H9 (cell line): ENCODE results near the gene RNF141. TPM values are rescaled to one million over a fixed set of nuclear protein-coding genes. Genes with fewer than 3 reads are reported as not detected.
A peak's percentile ranks its signal among the peaks of the same experiment; 100 is the strongest.

ENCODE experiments used
- DNase-seq: peaks from one replicate; pipeline ENCODE4 v3.0.0-alpha.2; 2017
- H2AFZ ChIP-seq: one replicate; pipeline ENCODE4 v1.6.1; 2013; ENCODE audit warnings: mild to moderate bottlenecking, low read length, control low read depth, moderate library complexity
- H2AK5ac ChIP-seq: 2 replicates; pipeline ENCODE4 v1.6.1; 2013; ENCODE audit warnings: low read length, control low read depth, mixed read lengths; ENCODE audit not compliant: insufficient read length
- H2BK120ac ChIP-seq: one replicate; pipeline ENCODE4 v1.6.1; 2013; ENCODE audit warnings: low read depth, mild to moderate bottlenecking, low read length, control low read depth, inconsistent platforms; ENCODE audit not compliant: poor library complexity, severe bottlenecking
- H2BK12ac ChIP-seq: 2 replicates; pipeline ENCODE4 v1.6.1; 2013; ENCODE audit warnings: low read length, control low read depth, mixed read lengths, low read depth; ENCODE audit not compliant: insufficient read length
- H2BK15ac ChIP-seq: 2 replicates; pipeline ENCODE4 v1.6.1; 2013; ENCODE audit warnings: low read depth, low read length, control low read depth
- H2BK20ac ChIP-seq: one replicate; pipeline ENCODE4 v1.6.1; 2013; ENCODE audit warnings: low read depth, mild to moderate bottlenecking, low read length, control low read depth, inconsistent platforms; ENCODE audit not compliant: poor library complexity, severe bottlenecking
- H2BK5ac ChIP-seq: 2 replicates; pipeline ENCODE4 v1.6.1; 2013; ENCODE audit warnings: low read length, control low read depth, mixed read lengths; ENCODE audit not compliant: insufficient read length
- H3K14ac ChIP-seq: 2 replicates; pipeline ENCODE4 v1.6.1; 2013; ENCODE audit warnings: low read length, control low read depth; ENCODE audit not compliant: insufficient read depth
- H3K18ac ChIP-seq: 2 replicates; pipeline ENCODE4 v1.6.1; 2013; ENCODE audit warnings: low read depth, mild to moderate bottlenecking, mixed read lengths, low read length, control low read depth; ENCODE audit not compliant: insufficient read length
- H3K23ac ChIP-seq: 2 replicates; pipeline ENCODE4 v1.6.1; 2013; ENCODE audit warnings: low read length, control low read depth, mixed read lengths, low read depth; ENCODE audit not compliant: insufficient read length
- H3K23me2 ChIP-seq: 2 replicates; pipeline ENCODE4 v1.6.1; 2013; ENCODE audit warnings: low read depth, mild to moderate bottlenecking, mixed read lengths, low read length, control low read depth; ENCODE audit not compliant: insufficient read length, poor library complexity, severe bottlenecking
- H3K27ac ChIP-seq: 2 replicates; pipeline ENCODE4 v1.5.1; 2013; ENCODE audit warnings: low read length, control low read depth, mixed read lengths, low read depth; ENCODE audit not compliant: insufficient read length
- H3K27me3 ChIP-seq: 2 replicates; pipeline ENCODE4 v1.6.1; 2013; ENCODE audit warnings: low read length, control low read depth, inconsistent platforms; ENCODE audit not compliant: insufficient read depth
- H3K4ac ChIP-seq: 2 replicates; pipeline ENCODE4 v1.6.1; 2013; ENCODE audit warnings: low read depth, mild to moderate bottlenecking, control low read depth, inconsistent platforms, low read length, moderate library complexity
- H3K4me1 ChIP-seq: 2 replicates; pipeline ENCODE4 v1.6.1; 2013; ENCODE audit warnings: low read length, control low read depth, inconsistent platforms; ENCODE audit not compliant: insufficient read depth
- H3K4me2 ChIP-seq: 2 replicates; pipeline ENCODE4 v1.6.1; 2013; ENCODE audit warnings: low read length, control low read depth, mixed read lengths; ENCODE audit not compliant: insufficient read length, insufficient read depth
- H3K56ac ChIP-seq: 2 replicates; pipeline ENCODE4 v1.6.1; 2013; ENCODE audit warnings: low read depth, mild to moderate bottlenecking, mixed read lengths, low read length, control low read depth; ENCODE audit not compliant: insufficient read length
- H3K79me1 ChIP-seq: 2 replicates; pipeline ENCODE4 v1.6.1; 2013; ENCODE audit warnings: low read depth, mild to moderate bottlenecking, moderate library complexity, low read length, control low read depth, inconsistent platforms; ENCODE audit not compliant: insufficient read depth, poor library complexity, severe bottlenecking
- H3K79me2 ChIP-seq: 2 replicates; pipeline ENCODE4 v1.6.1; 2013; ENCODE audit warnings: low read length, control low read depth, inconsistent platforms; ENCODE audit not compliant: insufficient read depth
- H3K9ac ChIP-seq: 2 replicates; pipeline ENCODE4 v1.6.1; 2013; ENCODE audit warnings: low read length, control low read depth, mixed read lengths; ENCODE audit not compliant: insufficient read length; ENCODE audit errors: extremely low read depth
- H3K9me3 ChIP-seq: one replicate; pipeline ENCODE4 v1.6.1; 2013; ENCODE audit warnings: low read depth, low read length, inconsistent platforms; ENCODE audit not compliant: control insufficient read depth
- H3T11ph ChIP-seq: one replicate; pipeline ENCODE4 v1.6.1; 2013; ENCODE audit warnings: mild to moderate bottlenecking, low read length, control low read depth, inconsistent platforms
- H4K20me1 ChIP-seq: one replicate; pipeline ENCODE4 v1.6.1; 2013; ENCODE audit not compliant: control insufficient read depth, insufficient read length, insufficient read depth
- H4K5ac ChIP-seq: 2 replicates; pipeline ENCODE4 v1.6.1; 2013; ENCODE audit warnings: low read depth, mild to moderate bottlenecking, mixed read lengths, low read length, control low read depth; ENCODE audit not compliant: insufficient read length
- H4K8ac ChIP-seq: replicated peaks from 2 replicates; pipeline ENCODE4 v1.6.1; 2013; ENCODE audit warnings: low read length, control low read depth, mixed read lengths, low read depth; ENCODE audit not compliant: insufficient read length
- H4K91ac ChIP-seq: 2 replicates; pipeline ENCODE4 v1.6.1; 2013; ENCODE audit warnings: low read depth, mild to moderate bottlenecking, moderate library complexity, mixed read lengths, low read length, control low read depth; ENCODE audit not compliant: insufficient read length
- H3K27ac Mint-ChIP-seq, 3 experiments: 2 replicates in 2 of 3; 3 replicates in 1 of 3; pipeline ENCODE4 v1.8.0; 2020 to 2021; ENCODE audit warnings: mixed read lengths in 3 of 3, mild to moderate bottlenecking in 1 of 3, moderate library complexity in 1 of 3
- H3K27me3 Mint-ChIP-seq: 2 replicates; pipeline ENCODE4 v1.8.0; 2021; ENCODE audit warnings: low read depth, mild to moderate bottlenecking, moderate library complexity, mixed read lengths
- H3K36me3 Mint-ChIP-seq, 3 experiments: 2 replicates in 2 of 3; 3 replicates in 1 of 3; pipeline ENCODE4 v1.8.0; 2020 to 2021; ENCODE audit warnings: low read depth in 3 of 3, mixed read lengths in 3 of 3; ENCODE audit not compliant: insufficient read depth in 1 of 3
- H3K4me1 Mint-ChIP-seq, 2 experiments: 2 replicates each; pipeline ENCODE4 v1.8.0; 2020; ENCODE audit warnings: mixed read lengths in 2 of 2
- H3K4me3 Mint-ChIP-seq, 2 experiments: 2 replicates in 1 of 2; 3 replicates in 1 of 2; pipeline ENCODE4 v1.8.0; 2020 to 2021; ENCODE audit warnings: mild to moderate bottlenecking in 2 of 2, mixed read lengths in 2 of 2, moderate library complexity in 1 of 2
- H3K9me3 Mint-ChIP-seq, 2 experiments: 2 replicates in 1 of 2; 3 replicates in 1 of 2; pipeline ENCODE4 v1.8.0; 2020; ENCODE audit warnings: mild to moderate bottlenecking in 2 of 2, mixed read lengths in 2 of 2, moderate library complexity in 1 of 2
- CTCF ChIP-seq: fragments of 200-600 bp; sonication (generic); conservative IDR thresholded peaks from 3 replicates; pipeline ENCODE4 v1.8.0; 2021; ENCODE audit warnings: antibody characterized with exemption, mild to moderate bottlenecking
- WGBS: extraction: QIAGEN DNeasy Blood & Tissue Kit; methylation state at CpG from one replicate; pipeline ENCODE4 v1.1.7; 2013; ENCODE audit warnings: missing lambda C conversion rate, low lambda C conversion rate, mixed read lengths; ENCODE audit not compliant: insufficient read length; ENCODE audit errors: extremely low coverage; 5-methylcytosine and 5-hydroxymethylcytosine counted together
- long read RNA-seq: library from polyadenylated mRNA; unstranded; transcript quantifications from one replicate; pipeline ENCODE4 v2.0.0, GENCODE V29; 2020
- total RNA-seq: library from RNA; stranded (reverse); gene quantifications from 2 replicates; pipeline ENCODE4 v1.2.1, GENCODE V29; 2021

The RNF141 gene
- total RNA-seq: 23.7 and 24.7 TPM in 2 replicates
- long read RNA-seq, full-length matches to known transcripts: 89 of 93 reads
- long read RNA-seq, partial matches to known transcripts: 0 of 93 reads
- long read RNA-seq, other reads (novel, unspliced or antisense): 4 of 93 reads

- Histone ChIP-seq H3K4me2 (peak within 1 kb of the TSS; percentile 91), H3K4ac (no peak within 1 kb of the TSS), H2BK20ac (no peak within 1 kb of the TSS), H3K4me1 (0 out of 2 replicates have a peak, but pooled peaks cover 2% of the 10 kb centered on the region), H2BK12ac (no peak within 1 kb of the TSS), H3K27me3 (no peaks in the 10 kb centered on the region), H2BK5ac (no peak within 1 kb of the TSS), H3K23me2 (peaks cover 6% of the 10 kb centered on the region), H3K23ac (no peak within 1 kb of the TSS), H4K5ac (no peak within 1 kb of the TSS), H3K56ac (no peak within 1 kb of the TSS), H3K79me1 (no peaks in the 10 kb centered on the region), H3K9ac (peak within 1 kb of the TSS; percentile 69), H4K8ac (no peak within 1 kb of the TSS), H2BK120ac (no peak within 1 kb of the TSS), H3K14ac (peak within 1 kb of the TSS; percentile 59; the same call in 1 of the 2 replicates), H2AFZ (peak within 1 kb of the TSS; percentile 50), H3T11ph (no peak within 1 kb of the TSS), H3K27ac (no peak within 1 kb of the TSS), H2AK5ac (no peak within 1 kb of the TSS), H4K91ac (no peak within 1 kb of the TSS), H3K79me2 (no peaks in the 10 kb centered on the region), H3K18ac (peak within 1 kb of the TSS; percentile 71), H3K9me3 (no peaks in the 10 kb centered on the region), H4K20me1 (no peaks in the 10 kb centered on the region), H2BK15ac (no peak within 1 kb of the TSS)
- peak; percentile 97 for DNase-seq
- Mint-ChIP-seq H3K4me1 (peaks cover 11 to 12% of the 10 kb centered on the region in 2 experiments), H3K4me3 (peak within 1 kb of the TSS; percentile 88 to 92), H3K27ac (peak within 1 kb of the TSS in 2 of 3 experiments; percentile 82 to 92; a peak in 4 of 7 replicates), H3K9me3 (no peaks in the 10 kb centered on the region; a peak in 1 of 5 replicates), H3K36me3 (no peaks in the 10 kb centered on the region), H3K27me3 (peaks cover 7% of the 10 kb centered on the region; the same call in 1 of the 2 replicates)
- peak; percentile 86 for TF ChIP-seq CTCF
- WGBS: no CpG with 5 or more reads among the region's 54 CpGs
Measured at GRCh38 chr11:10540915-10541560, at the start of gene RNF141. Gene RNF141, minus strand, starts transcription at chr11:10541187. Its CDS starts 7,029 bp downstream, at chr11:10534158.
